Hepatocyte (in vitro differentiated cells): ENCODE data around the gene KRT6A.

Experiments
- CTCF ChIP-seq: fragments of 200-600 bp; sonication (generic); IDR thresholded peaks from 2 replicates; pipeline ENCODE4 v1.5.1; 2016; ENCODE audit warnings: antibody characterized with exemption, mild to moderate bottlenecking; ENCODE audit not compliant: poor library complexity
- EZH2 ChIP-seq: fragments of 200-600 bp; sonication (generic); IDR thresholded peaks from 2 replicates; pipeline ENCODE4 v1.6.1; 2016; ENCODE audit warnings: antibody characterized with exemption, mild to moderate bottlenecking, borderline replicate concordance
- EZH2phosphoT487 ChIP-seq: fragments of 200-600 bp; sonication (generic); IDR thresholded peaks from one replicate; pipeline ENCODE4 v1.6.1; 2018; ENCODE audit warnings: antibody characterized with exemption, mild to moderate bottlenecking, low read depth, moderate library complexity; ENCODE audit not compliant: unreplicated experiment, severe bottlenecking

GRCh38 chr12:52454411-52455201 lies 38.5 kb downstream of the KRT6A start:
- no peak for TF ChIP-seq CTCF
- no peak for TF ChIP-seq EZH2
- TF ChIP-seq EZH2phosphoT487 = no peak
